Testis (tissue), 2 donors: ENCODE measurements around the gene HS3ST4.

Experiments used
- CTCF ChIP-seq, 3 experiments: fragments of 450-650 bp in 2 of 3; fragments of 200-600 bp in 1 of 3; sonication (generic) in 1 of 3; IDR thresholded peaks; one replicate each; pipeline ENCODE4 v1.5.1; 2016 to 2019; ENCODE audit warnings: antibody characterized with exemption in 3 of 3, mild to moderate bottlenecking in 2 of 3, moderate library complexity in 1 of 3
- POLR2A ChIP-seq: fragments of 450-650 bp; IDR thresholded peaks from one replicate; pipeline ENCODE4 v1.6.1; 2017; ENCODE audit warnings: antibody characterized with exemption, mild to moderate bottlenecking, moderate library complexity

GRCh38 chr16:26078716-26079355, 387.1 kb downstream of the HS3ST4 start:
- TF ChIP-seq POLR2A: no peak
- TF ChIP-seq CTCF (IDR thresholded peaks at IDR 0.05): no peak
